ENCODE results near the gene TMEM30B.
"Not testable (repeated sequence)": the region's sequence is repeated elsewhere in the genome, so short reads cannot be mapped to it uniquely, and the experiment has no call there.

Gene TMEM30B, protein sequence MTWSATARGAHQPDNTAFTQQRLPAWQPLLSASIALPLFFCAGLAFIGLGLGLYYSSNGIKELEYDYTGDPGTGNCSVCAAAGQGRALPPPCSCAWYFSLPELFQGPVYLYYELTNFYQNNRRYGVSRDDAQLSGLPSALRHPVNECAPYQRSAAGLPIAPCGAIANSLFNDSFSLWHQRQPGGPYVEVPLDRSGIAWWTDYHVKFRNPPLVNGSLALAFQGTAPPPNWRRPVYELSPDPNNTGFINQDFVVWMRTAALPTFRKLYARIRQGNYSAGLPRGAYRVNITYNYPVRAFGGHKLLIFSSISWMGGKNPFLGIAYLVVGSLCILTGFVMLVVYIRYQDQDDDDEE

DNA sequence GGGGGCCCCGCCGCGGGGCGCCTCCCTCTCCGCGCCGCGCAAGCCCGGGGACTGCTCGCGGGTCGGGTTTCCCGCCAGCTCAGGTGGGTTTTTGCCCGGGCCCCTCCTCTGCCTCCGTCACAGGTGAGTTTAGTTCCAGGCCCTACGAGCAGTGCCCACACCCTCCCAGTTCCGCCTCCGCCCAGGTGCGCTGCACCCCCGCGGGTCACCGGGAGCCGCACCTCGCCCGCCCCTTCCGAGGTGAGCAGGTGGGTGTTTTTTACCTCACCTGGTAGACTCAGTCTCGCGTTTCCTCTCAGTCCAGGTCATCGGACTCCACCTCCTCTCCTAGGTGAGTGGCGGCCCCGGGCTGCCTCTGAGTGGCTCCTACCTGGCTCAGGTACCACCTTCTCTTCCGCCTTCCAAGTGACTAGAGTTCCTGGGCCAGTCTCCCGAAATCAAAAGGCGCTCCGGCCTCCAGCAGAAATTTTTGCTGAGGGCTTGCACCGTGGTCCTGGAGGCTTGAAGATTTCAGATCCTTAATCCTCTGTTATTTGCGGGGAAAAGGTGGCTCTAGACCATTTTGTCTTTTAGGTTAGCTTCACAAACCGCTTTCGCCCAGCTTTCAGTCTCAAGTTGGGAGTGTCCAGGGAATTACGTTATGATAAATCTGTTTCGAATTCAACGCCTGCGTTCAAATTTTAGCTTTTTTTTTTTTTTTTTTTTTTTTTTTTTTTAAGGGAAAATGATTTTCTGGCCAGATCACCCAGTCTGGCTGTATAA, at the start of gene TMEM30B:
Gene TMEM30B, minus strand, starts transcription at position 153 of the 762 bp plus-strand sequence. CDS start 191 bp downstream, outside the sequence.
- FAIRE-seq = no peak

DNA sequence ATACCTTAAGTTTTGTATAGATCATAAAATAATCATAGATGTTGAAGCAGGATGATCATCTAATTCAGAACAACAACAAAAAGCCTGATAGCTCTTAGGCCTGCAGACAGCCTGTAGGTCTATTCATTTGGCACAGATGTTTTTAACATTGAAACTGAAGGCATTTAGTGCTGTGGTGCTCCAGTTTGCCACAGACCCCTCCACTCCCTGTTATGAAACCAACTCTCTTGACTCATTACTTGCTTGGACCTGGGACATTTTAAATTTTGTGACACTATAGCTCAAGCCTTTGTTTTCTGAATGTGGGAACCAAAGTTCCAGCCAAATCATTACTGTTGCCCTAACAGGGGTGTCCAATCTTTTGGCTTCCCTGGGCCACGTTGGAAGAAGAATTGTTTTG, 49.4 kb upstream of the TMEM30B start:
- no peak for FAIRE-seq

DNA sequence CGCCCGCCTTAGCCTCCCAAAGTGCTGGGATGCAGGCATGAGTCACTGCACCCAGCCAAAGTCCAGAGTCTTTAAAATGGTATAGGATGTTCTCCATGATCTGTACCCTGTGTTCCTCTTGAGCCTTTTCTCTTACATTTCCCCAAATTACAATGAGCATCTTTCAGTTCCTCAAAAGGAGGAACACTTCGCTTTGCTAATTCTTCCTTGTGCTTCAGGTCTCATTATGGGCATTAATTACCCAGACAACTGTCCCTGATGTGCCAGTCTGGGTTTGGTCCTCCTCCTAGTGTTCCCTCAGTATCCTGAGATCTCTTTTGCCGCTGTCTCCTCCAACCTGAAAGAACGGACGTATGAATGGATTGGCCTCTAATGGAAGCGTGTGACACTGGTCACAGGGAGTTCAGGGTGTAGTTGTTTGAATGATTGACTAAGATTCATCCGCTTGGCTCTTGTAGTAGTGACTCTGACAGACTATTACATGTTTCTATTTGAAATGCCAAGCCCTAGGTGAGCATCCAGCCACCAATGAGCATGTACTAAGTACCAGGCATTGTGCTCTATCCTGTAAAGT, 48.4 kb upstream of the TMEM30B start:
- no peak for FAIRE-seq

DNA sequence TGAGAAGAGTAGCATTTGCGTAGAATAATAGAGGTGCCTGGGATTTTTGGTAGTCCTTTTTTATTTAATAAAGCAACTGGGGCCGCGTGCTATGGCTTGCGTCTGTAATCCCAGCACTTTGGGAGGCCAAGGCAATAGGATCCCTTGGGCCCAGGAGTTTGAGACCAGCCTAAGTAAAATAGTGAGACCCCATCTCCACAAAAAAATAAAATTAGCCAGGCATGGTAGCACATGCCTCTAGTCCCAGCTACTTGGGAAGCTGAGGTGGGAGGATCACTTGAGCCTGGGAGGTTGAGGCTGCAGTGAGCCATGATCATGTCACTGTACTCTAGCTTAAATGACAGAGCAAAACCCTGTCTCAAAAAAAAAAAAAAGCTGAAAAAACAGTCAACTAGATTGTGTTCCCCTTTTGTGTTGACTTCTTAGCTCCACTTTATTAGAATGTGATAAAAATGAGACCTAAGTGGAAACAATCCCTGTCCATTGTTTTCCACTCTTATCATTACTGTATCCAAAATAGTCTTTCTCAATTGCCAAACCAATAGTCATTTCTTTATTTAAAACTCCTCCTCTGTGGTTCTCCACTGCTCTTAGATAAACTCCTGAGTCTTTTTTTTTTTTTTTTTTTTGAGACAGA, 47.6 kb upstream of the TMEM30B start:
- FAIRE-seq = no peak

DNA sequence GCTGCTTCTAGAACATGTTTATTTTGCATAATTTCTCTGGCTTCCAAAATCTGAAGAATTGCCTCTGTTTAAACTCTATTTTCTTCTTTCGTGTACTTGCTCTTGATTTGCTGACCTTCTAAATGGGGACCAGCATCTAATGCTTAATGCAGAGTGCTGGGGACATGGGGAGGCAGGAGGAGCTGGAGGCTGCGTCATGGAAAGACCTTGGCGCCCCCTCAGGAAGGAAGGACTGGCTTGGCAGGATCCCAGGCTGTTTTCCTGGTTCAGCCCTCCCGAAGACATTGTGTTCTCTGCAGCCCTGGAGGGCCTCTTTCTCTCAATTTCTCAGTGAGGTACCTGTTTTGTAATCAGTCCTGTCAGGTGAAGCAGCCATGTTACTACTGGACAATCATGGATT, 45.7 kb upstream of the TMEM30B start:
- no peak for FAIRE-seq

DNA sequence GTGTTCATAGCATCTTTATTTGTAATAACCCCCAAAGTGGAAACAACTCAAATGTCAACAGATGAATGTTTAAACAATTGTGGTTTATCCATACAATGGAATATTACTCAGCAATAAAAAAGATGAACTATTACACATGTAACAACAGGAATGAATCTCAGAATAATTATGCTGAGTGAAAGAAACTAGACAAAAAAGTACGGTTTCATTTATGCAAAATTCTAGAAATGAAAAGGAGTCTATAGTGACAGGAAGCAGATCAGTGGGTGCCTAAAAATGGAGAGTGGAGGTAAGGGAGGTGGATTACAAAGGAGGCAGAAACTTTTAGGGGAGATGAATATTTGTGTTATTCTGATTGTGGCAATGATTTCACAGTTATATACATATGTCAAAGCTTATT, 45.0 kb upstream of the TMEM30B start:
- FAIRE-seq = no peak

DNA sequence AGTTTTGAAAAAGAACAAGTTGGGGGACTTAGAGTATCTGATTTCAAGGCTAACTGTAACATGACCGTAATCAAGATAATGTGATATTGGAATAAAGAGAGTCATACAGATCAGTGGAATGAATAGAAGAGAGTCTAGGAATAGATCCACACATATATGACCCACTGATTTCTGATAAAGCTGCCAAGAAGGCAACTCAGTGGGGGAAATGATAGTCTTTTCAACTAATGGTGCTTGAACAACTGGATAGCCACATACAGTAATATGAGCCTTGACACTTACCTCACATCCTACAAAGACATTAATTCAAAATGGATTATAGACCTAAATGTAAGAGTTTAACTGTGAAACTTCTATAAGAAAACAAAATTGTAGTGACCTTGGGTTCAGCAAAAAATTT, 44.0 kb upstream of the TMEM30B start:
- no peak for FAIRE-seq

DNA sequence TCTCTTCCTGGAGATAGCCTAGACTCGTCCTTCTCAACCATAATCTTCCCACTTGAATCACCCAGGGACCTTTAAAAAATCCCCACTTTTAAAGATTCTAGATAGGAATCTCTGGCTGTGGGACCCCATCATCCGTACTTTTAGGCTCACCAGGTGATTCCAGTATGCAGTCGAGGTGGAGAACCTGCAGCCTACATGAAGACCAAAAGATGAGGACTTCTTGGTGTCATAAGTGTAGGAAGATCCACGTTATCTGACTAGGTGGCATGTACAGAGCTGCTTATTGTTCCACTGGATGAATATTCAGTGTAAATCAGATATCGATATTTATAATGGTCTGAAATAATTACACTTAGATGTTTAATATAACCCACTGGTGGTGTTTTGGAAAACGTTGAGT, 42.8 kb upstream of the TMEM30B start:
- no peak for FAIRE-seq

DNA sequence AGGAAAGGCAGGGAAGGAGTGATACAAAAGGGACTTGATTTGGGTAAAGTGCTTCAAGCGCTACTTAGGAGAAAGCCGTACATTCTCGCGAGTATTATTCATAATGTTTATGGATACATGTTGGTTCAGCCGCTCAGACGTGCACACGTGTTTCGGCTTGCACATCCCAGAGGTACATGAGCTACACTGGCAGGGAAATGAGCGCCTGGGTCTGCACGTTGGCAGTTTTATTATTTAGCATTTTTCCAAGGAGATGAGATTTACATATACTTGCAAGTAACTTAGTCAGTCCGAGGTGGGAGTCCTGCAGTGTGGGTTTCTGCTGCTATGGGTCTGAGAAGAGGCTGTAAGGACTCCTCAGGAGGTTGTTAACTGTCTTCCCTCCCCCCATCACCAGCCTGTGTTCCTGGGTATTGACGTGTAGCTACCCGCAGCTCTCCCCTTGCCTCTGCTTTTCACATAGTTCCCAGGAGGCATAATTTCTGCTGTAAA, 41.7 kb upstream of the TMEM30B start:
- FAIRE-seq = no peak

DNA sequence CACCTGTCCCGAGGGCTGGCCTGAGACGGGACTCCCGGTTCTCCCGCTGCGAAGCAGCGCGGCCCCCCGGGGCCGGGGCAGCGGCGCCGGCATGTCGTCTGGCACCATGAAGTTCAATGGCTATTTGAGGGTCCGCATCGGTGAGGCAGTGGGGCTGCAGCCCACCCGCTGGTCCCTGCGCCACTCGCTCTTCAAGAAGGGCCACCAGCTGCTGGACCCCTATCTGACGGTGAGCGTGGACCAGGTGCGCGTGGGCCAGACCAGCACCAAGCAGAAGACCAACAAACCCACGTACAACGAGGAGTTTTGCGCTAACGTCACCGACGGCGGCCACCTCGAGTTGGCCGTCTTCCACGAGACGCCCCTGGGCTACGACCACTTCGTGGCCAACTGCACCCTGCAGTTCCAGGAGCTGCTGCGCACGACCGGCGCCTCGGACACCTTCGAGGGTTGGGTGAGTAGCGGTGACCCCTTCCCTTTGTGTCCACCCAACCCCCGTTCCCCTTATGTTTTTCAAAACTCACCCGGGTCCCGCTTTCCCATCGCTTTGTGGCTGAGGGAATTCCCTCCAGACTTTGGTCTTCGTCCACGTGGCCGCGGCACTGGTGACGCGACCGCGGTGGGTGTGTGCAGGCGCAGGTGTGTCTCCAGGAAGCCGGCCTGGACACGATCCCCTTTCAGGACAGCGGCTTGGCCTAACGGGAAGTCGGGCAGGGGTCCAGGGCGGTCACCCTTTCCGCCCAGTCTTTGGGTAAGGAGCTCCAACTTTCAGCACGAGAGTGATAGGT, 41.1 kb upstream of the TMEM30B start:
- FAIRE-seq = no peak

DNA sequence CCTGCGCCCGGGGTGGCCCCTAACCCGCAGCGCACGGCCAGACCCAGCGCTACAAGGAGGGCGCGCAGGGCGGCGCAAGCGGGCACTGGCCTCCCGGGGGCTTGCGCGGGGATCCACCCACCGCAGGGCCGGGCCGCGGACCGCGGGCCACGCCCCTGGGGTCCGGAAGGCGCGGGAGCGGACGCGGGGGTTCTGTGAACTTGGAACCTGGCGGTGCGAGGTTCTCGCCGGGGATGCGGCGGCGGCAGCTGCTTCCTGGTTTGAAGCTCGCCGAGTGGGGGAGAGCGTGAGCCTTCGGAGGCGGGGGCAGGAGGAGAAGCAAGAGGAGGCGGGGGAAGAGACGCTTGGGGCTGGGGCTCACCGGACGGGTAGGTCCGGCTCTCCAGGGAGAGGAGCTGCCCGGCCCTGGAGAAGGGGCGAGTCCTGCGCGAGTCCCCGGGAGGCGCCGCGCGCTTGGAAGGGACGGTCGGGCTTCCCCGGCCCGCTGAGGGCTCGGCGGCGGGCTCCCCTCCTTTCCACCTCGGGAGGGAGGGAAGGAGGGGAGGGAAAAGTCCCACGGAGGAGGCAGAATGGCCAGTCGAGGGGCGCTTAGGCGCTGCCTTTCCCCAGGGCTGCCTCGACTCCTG, 40.4 kb upstream of the TMEM30B start, which contains the start of gene PRKCH:
Gene PRKCH, plus strand, starts transcription at position 195 of the 626 bp plus-strand sequence. CDS start 523 bp downstream, outside the sequence.
- FAIRE-seq = no peak

DNA sequence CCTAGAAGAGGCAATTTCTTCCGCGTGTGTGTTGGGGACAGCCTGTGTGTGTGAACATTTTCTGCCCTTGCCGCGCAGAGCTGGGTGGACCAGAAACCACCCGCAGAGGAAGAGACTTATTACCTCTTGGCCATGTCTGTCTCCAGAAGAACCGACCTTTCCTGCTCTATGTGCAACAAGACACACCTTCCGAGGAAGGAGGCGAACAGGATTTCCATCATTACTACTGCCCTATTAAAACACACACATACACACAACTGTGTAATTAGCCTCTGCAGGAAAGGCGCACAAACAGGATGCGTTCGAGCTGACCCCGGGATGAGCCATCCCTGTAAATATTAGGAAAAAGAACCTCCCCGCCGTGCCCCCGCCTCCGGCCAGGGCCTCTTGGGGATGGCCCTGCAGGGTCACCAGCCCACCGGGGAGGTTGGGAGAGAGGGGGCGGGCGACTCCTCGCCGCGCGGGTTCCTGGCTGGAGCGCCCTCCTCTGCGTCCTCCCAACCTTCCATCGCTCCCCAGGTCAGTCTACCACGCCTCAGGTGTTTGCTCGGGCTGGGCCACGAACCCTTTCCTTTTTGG, 39.8 kb upstream of the TMEM30B start:
- no peak for FAIRE-seq

DNA sequence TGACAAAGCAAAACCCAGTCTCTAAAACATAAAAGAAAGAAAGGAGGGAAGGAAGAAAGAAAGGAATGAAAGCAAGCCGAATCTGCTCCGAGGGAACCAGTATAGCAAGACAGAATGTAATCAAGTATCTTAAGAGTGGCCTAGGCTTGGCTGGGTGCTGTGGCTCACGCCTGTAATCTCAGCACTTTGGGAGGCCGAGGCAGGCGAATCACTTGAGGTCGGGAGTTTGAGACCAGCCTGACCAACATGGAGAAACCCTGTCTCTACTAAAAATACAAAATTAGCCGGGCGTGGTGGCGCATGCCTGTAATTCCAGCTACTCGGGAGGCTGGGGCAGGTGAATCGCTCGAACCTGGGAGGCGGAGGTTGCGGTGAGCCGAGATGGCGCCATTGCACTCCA, 39.0 kb upstream of the TMEM30B start:
- not testable (repeated sequence) for FAIRE-seq

DNA sequence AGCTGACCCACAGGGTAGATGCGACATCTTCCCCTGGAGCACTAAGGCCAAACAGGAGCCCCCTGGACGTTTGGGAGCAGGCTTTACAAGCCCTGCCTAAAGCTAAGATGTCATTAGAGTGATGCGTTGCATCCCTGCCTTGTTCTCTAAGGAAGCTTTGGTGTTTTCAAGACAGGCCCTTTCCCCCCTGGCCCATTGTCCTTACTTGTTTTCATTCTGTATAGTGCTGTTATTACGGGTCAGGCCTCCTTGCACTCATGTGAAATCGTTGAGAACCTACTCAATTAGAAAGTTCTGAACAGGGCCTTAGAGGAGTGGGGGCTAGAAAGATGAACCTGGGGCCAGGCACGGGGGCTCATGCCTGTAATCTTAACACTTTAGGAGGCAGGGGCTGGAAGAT, 38.6 kb upstream of the TMEM30B start:
- FAIRE-seq = no peak

DNA sequence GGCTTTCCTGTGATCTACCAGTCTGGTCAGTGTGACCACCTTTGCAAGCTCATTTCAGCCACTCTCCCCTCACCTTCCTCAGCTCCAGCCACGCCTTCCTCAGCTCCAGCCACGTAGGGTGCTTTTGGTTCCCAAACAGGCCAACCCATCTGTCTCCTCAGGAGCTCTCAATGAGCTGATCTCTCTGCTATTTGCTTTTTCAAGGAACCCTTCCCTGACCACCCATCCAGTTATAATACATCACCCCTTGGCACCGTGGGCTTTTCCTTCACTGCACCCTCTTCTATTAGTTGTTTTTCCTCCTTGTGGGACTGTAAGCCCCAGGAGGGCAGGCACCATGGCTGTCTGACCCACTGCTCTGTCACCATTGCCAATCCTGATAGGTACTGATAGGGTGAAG, 37.9 kb upstream of the TMEM30B start:
- FAIRE-seq = no peak

DNA sequence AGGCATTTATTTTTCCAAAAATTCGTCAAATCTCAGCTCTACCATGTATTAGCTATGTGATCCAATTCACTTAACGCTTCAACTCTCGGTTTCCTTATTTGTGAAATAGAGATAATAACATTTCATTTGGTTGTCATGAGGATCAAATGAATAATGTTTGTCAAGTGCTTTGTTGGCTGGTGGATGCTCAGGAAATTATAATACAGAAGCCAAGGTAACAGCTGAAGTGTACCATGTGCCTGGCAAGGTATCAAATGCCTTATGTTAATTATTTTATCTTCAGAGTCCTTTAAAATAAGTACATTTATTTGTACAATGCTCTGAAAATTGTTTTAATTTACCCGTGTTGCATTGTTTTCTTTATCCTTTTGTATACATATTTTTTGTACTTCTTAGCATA, 34.2 kb upstream of the TMEM30B start:
- no peak for FAIRE-seq

DNA sequence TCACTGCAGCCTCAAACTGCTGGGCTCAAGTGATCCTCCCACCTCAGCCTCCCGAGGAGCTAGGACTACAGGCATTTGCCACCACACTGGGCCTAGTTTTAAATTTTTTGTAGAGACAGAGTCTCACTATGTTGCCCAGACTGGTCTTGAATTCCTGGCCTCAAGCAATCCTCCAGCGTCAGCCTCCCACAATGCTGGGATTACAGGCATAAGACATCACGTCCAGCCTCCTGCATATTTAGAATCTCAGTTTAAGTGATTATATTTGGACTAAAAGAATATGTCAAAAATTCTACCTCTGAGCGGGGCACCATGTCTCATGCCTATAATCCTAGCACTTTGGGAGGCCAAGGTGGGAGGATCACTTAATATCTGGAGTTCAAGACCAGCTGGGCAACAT, 27.6 kb upstream of the TMEM30B start:
- not testable (repeated sequence) for FAIRE-seq

DNA sequence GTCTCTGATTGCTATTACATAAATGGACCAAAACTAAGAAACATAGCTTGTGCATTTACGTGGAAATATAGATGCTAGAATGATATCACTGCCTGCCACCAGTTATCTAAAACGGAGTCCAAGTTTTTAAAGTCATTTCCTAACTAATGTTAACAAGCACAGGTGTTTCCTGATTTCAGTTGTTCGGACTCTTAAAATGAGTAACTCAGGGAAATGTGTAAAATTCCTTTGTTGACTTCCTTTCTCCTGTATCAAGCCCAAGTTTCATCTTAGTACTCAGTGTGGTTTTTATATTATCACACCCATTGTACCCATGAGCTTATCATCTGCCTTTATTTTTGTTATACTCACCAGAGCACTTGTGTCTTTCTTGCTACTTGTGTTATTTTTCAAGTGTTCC, 27.1 kb upstream of the TMEM30B start:
- no peak for FAIRE-seq

DNA sequence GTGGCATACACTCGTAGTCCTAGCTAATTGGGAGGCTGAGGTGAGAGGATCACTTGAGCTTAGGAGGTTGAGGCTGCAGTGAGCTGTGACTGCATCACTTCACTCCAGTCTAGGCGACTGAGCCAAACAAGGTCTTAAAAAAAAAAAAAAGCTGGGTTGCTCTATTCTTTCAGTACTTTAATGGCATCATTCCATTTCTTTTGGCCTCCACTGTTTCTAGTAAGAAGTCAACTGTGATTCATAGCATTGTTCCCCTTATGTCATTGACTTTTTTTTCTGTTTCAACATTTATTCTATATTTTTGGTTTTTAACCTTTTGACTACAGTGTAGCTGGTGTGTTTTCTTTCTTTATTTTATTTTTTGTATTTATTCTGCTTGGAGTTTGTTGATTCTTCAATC, 23.6 kb upstream of the TMEM30B start:
- no peak for FAIRE-seq

DNA sequence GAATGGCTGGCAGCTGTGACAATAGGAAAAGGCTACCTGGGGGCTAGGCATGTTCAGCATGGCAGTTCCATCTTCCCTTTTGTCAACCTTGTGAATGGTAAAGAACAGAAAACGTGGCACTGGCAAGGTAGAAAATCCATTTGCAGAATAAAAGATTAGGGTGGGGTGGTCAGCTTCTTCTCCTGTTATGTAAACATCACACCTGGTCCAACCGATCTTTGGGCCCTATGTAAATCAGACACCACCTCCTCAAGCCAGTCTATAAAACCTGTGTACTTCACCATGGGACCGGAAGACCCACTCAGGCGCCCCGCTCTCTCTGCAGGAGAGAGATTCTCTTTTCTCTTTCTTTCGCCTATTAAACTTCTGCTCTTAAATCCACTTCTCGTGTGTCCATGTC, 19.6 kb upstream of the TMEM30B start:
- no peak for FAIRE-seq

DNA sequence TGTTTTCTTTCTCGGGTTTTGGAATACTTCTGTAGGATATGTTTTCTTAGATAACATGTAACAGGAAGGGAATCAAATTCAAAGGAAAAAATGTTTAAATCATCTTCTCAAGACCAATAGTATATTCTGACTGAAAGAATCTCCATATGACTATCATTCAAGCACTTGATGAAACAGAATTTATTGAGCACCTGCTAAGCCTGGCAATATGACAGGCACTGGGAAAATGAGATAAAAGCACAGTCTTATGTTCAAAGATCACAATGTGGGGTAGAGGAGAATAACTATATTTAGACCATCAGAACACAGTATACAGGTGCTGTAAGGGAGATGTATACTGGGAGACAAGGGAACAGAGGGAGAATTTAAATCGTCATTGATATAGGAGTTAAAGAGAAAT, 19.1 kb upstream of the TMEM30B start:
- no peak for FAIRE-seq
